Upper lobe of left lung (tissue), 4 donors: ENCODE results near the gene IQCM.

Source experiments
- POLR2A ChIP-seq, 4 donors: fragments of 450-650 bp; IDR thresholded peaks; one replicate each; pipeline ENCODE4 v1.5.1; 2016 to 2017; ENCODE audit warnings: antibody characterized with exemption in 4 of 4, mild to moderate bottlenecking in 2 of 4
- POLR2AphosphoS5 ChIP-seq, 2 donors: sonication (generic); formaldehyde crosslinking; IDR thresholded peaks; one replicate each; pipeline ENCODE4 v1.5.1; 2017; ENCODE audit warnings: antibody characterized with exemption in 2 of 2

DNA sequence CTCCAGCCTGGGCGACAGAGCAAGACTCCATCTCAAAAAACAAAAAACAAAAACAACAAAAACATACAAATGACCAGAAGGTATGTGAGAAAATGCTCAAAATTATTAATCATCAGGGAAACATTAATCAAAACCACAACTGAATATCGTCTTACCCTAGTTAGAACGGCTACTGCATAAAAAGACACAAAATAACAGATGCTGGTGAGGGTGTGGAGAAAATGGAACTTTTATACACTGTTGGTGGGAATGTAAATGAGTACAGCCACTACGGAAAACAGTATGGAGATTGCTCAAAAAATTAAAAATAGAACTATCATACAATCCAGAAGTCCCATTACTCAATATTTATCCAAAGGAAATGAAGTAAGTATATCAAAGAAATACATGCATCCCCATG, 27.3 kb downstream of the IQCM start:
- TF ChIP-seq POLR2AphosphoS5 (IDR thresholded peaks at IDR 0.05) = no peak
- TF ChIP-seq POLR2A (IDR thresholded peaks at IDR 0.05) = no peak
